Panc1 (cell line): Measurements from ENCODE around the gene BLNK. TPM values are rescaled to one million over a fixed set of nuclear protein-coding genes. Genes with fewer than 3 reads are reported as not detected.
"Not testable (repeated sequence)": the region's sequence is repeated elsewhere in the genome, so short reads cannot be mapped to it uniquely, and the experiment has no call there.

ENCODE experiments used
- ATAC-seq: fragments of 200-7000 bp; cut with Tn5 transposase; 2 replicates; pipeline ENCODE4 v1.9.1; 2020; ENCODE audit warnings: mild to moderate bottlenecking, moderate library complexity
- BruUV-seq: library from RNA; stranded (reverse); fragments of 400-500 nt; replicated peaks from 2 replicates; lab custom pipeline; 2021; lab: Mats Ljungman, UMichigan
- CTCF ChIA-PET: fragments of 300-600 bp; sonication (Branson Sonifier 250); formaldehyde crosslinking; loops from one replicate; lab custom pipeline; 2022; ENCODE audit warnings: antibody characterized with exemption; lab: Charles Lee
- POLR2A ChIA-PET: fragments of 300-600 bp; sonication (Branson Sonifier 250); formaldehyde crosslinking; loops from one replicate; lab custom pipeline; 2022; ENCODE audit warnings: antibody characterized with exemption; lab: Charles Lee
- DNase-seq: peaks from one replicate; pipeline ENCODE4 v3.0.0-alpha.2; 2010; ENCODE audit warnings: low read depth, low spot score
- H3K27ac ChIP-seq: 2 replicates; pipeline ENCODE4 v1.5.1; 2011; ENCODE audit warnings: mild to moderate bottlenecking, low read length, inconsistent platforms
- H3K27me3 ChIP-seq: fragments of 200-500 bp; sonication (Bioruptor generic); 2 replicates; pipeline ENCODE4 v1.6.0; 2014; ENCODE audit warnings: low read length, inconsistent platforms; ENCODE audit not compliant: control insufficient read depth, insufficient read depth
- H3K36me3 ChIP-seq: fragments of 200-500 bp; sonication (Bioruptor generic); 2 replicates; pipeline ENCODE4 v1.5.1; 2014; ENCODE audit warnings: inconsistent platforms, mild to moderate bottlenecking, low read length, moderate library complexity; ENCODE audit not compliant: control insufficient read depth, insufficient read depth
- H3K4me1 ChIP-seq: 2 replicates; pipeline ENCODE4 v1.5.1; 2011; ENCODE audit warnings: inconsistent platforms, mild to moderate bottlenecking, low read length, moderate library complexity; ENCODE audit not compliant: control insufficient read depth, insufficient read depth
- H3K4me3 ChIP-seq, 2 experiments: 2 replicates each; pipeline ENCODE4 v1.5.1; 2011 to 2012; ENCODE audit warnings: low read depth in 2 of 2, low read length in 2 of 2, mild to moderate bottlenecking in 2 of 2, inconsistent platforms in 1 of 2, moderate library complexity in 1 of 2
- H3K9me3 ChIP-seq: fragments of 200-500 bp; sonication (Bioruptor generic); 2 replicates; pipeline ENCODE4 v1.5.1; 2014; ENCODE audit warnings: low read depth, mild to moderate bottlenecking, inconsistent platforms, low read length, moderate library complexity; ENCODE audit not compliant: control insufficient read depth, insufficient read depth
- POLR2AphosphoS5 ChIP-seq: IDR thresholded peaks from 2 replicates; pipeline ENCODE4 v1.6.1; 2012; ENCODE audit warnings: mild to moderate bottlenecking, low read depth, low read length, moderate library complexity
- REST ChIP-seq, 2 experiments: IDR thresholded peaks; 2 replicates each; pipeline ENCODE4 v1.6.1; 2011 to 2012; ENCODE audit warnings: low read depth in 2 of 2, control low read depth in 1 of 2, low read length in 1 of 2, mild to moderate bottlenecking in 1 of 2, moderate library complexity in 1 of 2; ENCODE audit not compliant: insufficient read depth in 1 of 2
- SIN3A ChIP-seq: IDR thresholded peaks from 2 replicates; pipeline ENCODE4 v1.6.1; 2012; ENCODE audit warnings: low read depth, mild to moderate bottlenecking, low read length, moderate library complexity, borderline replicate concordance; ENCODE audit not compliant: insufficient read depth
- TCF7L2 ChIP-seq: IDR thresholded peaks from 2 replicates; pipeline ENCODE4 v1.6.1; 2011; ENCODE audit warnings: mild to moderate bottlenecking, low read depth, low read length, inconsistent platforms
- in situ Hi-C: cut with HindIII; loops from 2 replicates; pipeline ENCODE4 v1.10.0; 2016; ENCODE audit warnings: low sequenced_read_pairs, low pct_unique_long_range_greater_than_20kb
- intact Hi-C: fragments of 100-400 bp; cut with micrococcal nuclease; formaldehyde crosslinking; loops from one replicate; pipeline ENCODE4 v1.10.0; 2022; ENCODE audit not compliant: unreplicated experiment
- total RNA-seq: library from RNA; stranded (reverse); gene quantifications from one replicate; pipeline ENCODE4 v1.2.1, GENCODE V29; 2021; ENCODE audit not compliant: unreplicated experiment
- TF ChIP-seq, protein P1 (sequence below): fragments of 450-650 bp; IDR thresholded peaks from 2 replicates; pipeline ENCODE4 v1.5.1; 2017; ENCODE audit warnings: mild to moderate bottlenecking

Gene BLNK
- total RNA-seq, 1 experiment from 2014 or later = 0.10 TPM

DNA sequence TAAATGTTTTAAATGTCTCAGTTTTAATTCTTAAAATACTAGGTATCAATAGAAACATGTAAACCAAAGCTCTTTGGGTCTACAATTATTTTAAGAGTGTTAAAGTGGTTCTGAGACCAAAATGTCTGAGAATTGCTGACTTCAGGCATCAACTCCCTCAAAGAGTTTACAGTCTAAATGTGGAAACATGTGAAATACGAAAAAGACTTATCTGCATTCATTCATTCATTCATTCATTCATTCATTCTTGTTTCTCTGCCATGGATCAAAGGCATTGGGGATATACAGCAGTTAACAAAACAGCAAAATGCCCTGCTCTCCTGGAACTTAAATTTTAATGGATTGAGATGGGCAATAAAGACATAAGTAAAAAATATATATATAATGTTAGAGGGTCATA lies 69.8 kb downstream of the BLNK start:
- ChIA-PET POLR2A (interaction anchor here (1.2 kb wide), 1 partner anchor 327 kb away, joined by 3 read pairs; no protein-coding TSS in a partner anchor), CTCF (no interaction called here)
- H3K27me3 ChIP-seq = peaks cover 5% of the 10 kb centered on the region

DNA sequence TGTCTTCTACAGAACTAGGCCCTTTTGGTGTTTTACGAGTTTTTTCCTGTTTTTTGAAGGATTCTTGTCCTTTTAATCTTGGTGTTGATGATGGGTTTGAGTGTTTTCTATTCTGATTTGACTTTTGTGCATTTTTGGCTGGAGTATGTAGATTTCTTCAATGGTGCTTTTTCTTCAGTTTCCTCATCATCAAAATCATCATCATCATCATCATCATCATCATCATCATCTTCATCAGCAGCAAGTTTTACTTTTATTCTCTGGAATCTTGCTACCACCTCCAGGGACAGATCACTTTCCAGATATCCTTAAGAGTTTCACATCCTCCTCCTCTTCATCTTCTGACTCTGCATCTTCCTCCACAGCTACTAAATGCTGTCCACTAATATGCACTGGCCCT lies 81.9 kb downstream of the BLNK start:
- H3K4me1 ChIP-seq, H3K36me3 ChIP-seq, POLR2A ChIA-PET, H3K27me3 ChIP-seq, ATAC-seq, intact Hi-C loops, in situ Hi-C loops, DNase-seq, H3K27ac ChIP-seq, CTCF ChIA-PET, H3K9me3 ChIP-seq, H3K4me3 ChIP-seq, BruUV-seq: not testable (repeated sequence)

More for the DNA sequence above, 69.8 kb downstream of the BLNK start:
- Histone ChIP-seq H3K27ac (no peak overlapping the region), H3K9me3 (no peaks in the 10 kb centered on the region), H3K4me3 (no peak overlapping the region), H3K4me1 (no peaks in the 10 kb centered on the region), H3K36me3 (no peaks in the 10 kb centered on the region)
- no peak for DNase-seq
- no peak for TF ChIP-seq REST (IDR thresholded peaks at IDR 0.05; ENCODE audit: insufficient read depth in 1 of 2, low read depth in 2 of 2, low read length in 1 of 2)
- TF ChIP-seq SIN3A = no peak
- TF ChIP-seq TCF7L2 = no peak
- TF ChIP-seq, protein P1, sequence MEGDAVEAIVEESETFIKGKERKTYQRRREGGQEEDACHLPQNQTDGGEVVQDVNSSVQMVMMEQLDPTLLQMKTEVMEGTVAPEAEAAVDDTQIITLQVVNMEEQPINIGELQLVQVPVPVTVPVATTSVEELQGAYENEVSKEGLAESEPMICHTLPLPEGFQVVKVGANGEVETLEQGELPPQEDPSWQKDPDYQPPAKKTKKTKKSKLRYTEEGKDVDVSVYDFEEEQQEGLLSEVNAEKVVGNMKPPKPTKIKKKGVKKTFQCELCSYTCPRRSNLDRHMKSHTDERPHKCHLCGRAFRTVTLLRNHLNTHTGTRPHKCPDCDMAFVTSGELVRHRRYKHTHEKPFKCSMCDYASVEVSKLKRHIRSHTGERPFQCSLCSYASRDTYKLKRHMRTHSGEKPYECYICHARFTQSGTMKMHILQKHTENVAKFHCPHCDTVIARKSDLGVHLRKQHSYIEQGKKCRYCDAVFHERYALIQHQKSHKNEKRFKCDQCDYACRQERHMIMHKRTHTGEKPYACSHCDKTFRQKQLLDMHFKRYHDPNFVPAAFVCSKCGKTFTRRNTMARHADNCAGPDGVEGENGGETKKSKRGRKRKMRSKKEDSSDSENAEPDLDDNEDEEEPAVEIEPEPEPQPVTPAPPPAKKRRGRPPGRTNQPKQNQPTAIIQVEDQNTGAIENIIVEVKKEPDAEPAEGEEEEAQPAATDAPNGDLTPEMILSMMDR = no peak
- TF ChIP-seq POLR2AphosphoS5 = no peak
- in situ Hi-C loops (no loop called here), intact Hi-C loops (no loop called here)
- no peak for ATAC-seq
- no TSS peak for BruUV-seq

DNA sequence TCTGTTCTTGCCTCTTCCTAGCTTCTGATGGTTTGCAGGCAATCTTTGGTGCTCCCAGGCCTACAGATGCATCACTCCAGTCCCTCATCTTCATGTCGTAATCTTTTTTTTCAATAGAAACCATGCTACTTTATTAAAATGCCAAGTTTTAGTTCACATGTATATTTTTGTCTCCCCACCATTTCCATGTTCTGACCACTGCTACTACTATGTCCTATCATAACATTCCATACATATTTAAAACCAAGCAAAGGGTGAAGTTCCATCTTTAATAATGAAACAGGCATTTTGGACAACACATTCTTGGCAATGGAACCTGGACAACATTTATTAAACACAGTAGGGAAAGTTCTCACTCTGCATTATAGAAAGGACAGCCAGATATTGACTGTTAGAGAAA lies 82.5 kb downstream of the BLNK start:
- Histone ChIP-seq H3K27me3 (no peaks in the 10 kb centered on the region), H3K4me3 (no peak overlapping the region), H3K4me1 (no peaks in the 10 kb centered on the region), H3K36me3 (no peaks in the 10 kb centered on the region), H3K9me3 (no peaks in the 10 kb centered on the region), H3K27ac (no peak overlapping the region)
- BruUV-seq = no TSS peak
- in situ Hi-C loops (no loop called here), intact Hi-C loops (no loop called here)
- CTCF ChIA-PET = no interaction called here
- DNase-seq (no peak), ATAC-seq (no peak)
- POLR2A ChIA-PET = no interaction called here
- TF ChIP-seq TCF7L2 = no peak
- TF ChIP-seq SIN3A = no peak
